GM23338 (cell line): Measurements from ENCODE around the gene AGPAT4.
"Not testable (repeated sequence)": the region's sequence is repeated elsewhere in the genome, so short reads cannot be mapped to it uniquely, and the experiment has no call there.

Experiments
- CREB1 ChIP-seq: fragments of 250-450 bp; sonication (Bioruptor Pico); IDR thresholded peaks from 2 replicates; pipeline ENCODE4 v1.5.0; 2020; ENCODE audit warnings: low read depth, mild to moderate bottlenecking, moderate library complexity
- EZH2phosphoT487 ChIP-seq: fragments of 200-600 bp; sonication (generic); IDR thresholded peaks from one replicate; pipeline ENCODE4 v1.8.1; 2018; ENCODE audit warnings: antibody characterized with exemption; ENCODE audit not compliant: unreplicated experiment
- JUNB ChIP-seq: IDR thresholded peaks from one replicate; pipeline ENCODE4 v1.6.1; 2016; ENCODE audit warnings: antibody characterized with exemption; ENCODE audit not compliant: unreplicated experiment
- NANOG ChIP-seq: IDR thresholded peaks from 2 replicates; pipeline ENCODE4 v1.6.1; 2016; ENCODE audit warnings: antibody characterized with exemption, borderline replicate concordance
- POLR2AphosphoS5 ChIP-seq: IDR thresholded peaks from 2 replicates; pipeline ENCODE4 v1.6.1; 2016; ENCODE audit warnings: antibody characterized with exemption, low read depth
- STAT1 ChIP-seq: IDR thresholded peaks from one replicate; pipeline ENCODE4 v1.6.1; 2016; ENCODE audit warnings: antibody characterized with exemption; ENCODE audit not compliant: unreplicated experiment
- ZNF114 ChIP-seq: fragments of 250-450 bp; sonication (Bioruptor Pico); IDR thresholded peaks from 2 replicates; pipeline ENCODE4 v1.5.0; 2020; ENCODE audit warnings: mild to moderate bottlenecking, moderate library complexity
- ZNF331 ChIP-seq: fragments of 250-450 bp; sonication (Bioruptor Pico); IDR thresholded peaks from 2 replicates; pipeline ENCODE4 v1.5.0; 2020; ENCODE audit warnings: low read depth, mild to moderate bottlenecking, moderate library complexity
- TF ChIP-seq, protein P1 (sequence below), 2 experiments: fragments of 200-600 bp in 1 of 2; sonication (generic) in 1 of 2; conservative IDR thresholded peaks; 2 replicates each; pipeline versions ENCODE4 v1.5.1 to v1.6.1; 2016 to 2017; ENCODE audit warnings: antibody characterized with exemption in 2 of 2, low read depth in 2 of 2, mild to moderate bottlenecking in 2 of 2, moderate library complexity in 1 of 2
- TF ChIP-seq, protein P2 (sequence below): IDR thresholded peaks from one replicate; pipeline ENCODE4 v1.6.1; 2018; ENCODE audit warnings: antibody characterized with exemption; ENCODE audit not compliant: unreplicated experiment
- TF ChIP-seq, protein P3 (sequence below): fragments of 250-450 bp; sonication (Bioruptor Pico); IDR thresholded peaks from 2 replicates; pipeline ENCODE4 v1.5.0; 2020; ENCODE audit warnings: mild to moderate bottlenecking, moderate library complexity

- TF ChIP-seq, protein P1, sequence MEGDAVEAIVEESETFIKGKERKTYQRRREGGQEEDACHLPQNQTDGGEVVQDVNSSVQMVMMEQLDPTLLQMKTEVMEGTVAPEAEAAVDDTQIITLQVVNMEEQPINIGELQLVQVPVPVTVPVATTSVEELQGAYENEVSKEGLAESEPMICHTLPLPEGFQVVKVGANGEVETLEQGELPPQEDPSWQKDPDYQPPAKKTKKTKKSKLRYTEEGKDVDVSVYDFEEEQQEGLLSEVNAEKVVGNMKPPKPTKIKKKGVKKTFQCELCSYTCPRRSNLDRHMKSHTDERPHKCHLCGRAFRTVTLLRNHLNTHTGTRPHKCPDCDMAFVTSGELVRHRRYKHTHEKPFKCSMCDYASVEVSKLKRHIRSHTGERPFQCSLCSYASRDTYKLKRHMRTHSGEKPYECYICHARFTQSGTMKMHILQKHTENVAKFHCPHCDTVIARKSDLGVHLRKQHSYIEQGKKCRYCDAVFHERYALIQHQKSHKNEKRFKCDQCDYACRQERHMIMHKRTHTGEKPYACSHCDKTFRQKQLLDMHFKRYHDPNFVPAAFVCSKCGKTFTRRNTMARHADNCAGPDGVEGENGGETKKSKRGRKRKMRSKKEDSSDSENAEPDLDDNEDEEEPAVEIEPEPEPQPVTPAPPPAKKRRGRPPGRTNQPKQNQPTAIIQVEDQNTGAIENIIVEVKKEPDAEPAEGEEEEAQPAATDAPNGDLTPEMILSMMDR (conservative IDR thresholded peaks at IDR 0.05; ENCODE audit: low read depth in 2 of 2) = not testable (repeated sequence)
- not testable (repeated sequence) for TF ChIP-seq POLR2AphosphoS5; JUNB; EZH2phosphoT487; STAT1; ZNF114 (CRISPR knock-in tag); ZNF331; NANOG; CREB1
- TF ChIP-seq, protein P2, sequence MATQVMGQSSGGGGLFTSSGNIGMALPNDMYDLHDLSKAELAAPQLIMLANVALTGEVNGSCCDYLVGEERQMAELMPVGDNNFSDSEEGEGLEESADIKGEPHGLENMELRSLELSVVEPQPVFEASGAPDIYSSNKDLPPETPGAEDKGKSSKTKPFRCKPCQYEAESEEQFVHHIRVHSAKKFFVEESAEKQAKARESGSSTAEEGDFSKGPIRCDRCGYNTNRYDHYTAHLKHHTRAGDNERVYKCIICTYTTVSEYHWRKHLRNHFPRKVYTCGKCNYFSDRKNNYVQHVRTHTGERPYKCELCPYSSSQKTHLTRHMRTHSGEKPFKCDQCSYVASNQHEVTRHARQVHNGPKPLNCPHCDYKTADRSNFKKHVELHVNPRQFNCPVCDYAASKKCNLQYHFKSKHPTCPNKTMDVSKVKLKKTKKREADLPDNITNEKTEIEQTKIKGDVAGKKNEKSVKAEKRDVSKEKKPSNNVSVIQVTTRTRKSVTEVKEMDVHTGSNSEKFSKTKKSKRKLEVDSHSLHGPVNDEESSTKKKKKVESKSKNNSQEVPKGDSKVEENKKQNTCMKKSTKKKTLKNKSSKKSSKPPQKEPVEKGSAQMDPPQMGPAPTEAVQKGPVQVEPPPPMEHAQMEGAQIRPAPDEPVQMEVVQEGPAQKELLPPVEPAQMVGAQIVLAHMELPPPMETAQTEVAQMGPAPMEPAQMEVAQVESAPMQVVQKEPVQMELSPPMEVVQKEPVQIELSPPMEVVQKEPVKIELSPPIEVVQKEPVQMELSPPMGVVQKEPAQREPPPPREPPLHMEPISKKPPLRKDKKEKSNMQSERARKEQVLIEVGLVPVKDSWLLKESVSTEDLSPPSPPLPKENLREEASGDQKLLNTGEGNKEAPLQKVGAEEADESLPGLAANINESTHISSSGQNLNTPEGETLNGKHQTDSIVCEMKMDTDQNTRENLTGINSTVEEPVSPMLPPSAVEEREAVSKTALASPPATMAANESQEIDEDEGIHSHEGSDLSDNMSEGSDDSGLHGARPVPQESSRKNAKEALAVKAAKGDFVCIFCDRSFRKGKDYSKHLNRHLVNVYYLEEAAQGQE = not testable (repeated sequence)
- TF ChIP-seq, protein P3, sequence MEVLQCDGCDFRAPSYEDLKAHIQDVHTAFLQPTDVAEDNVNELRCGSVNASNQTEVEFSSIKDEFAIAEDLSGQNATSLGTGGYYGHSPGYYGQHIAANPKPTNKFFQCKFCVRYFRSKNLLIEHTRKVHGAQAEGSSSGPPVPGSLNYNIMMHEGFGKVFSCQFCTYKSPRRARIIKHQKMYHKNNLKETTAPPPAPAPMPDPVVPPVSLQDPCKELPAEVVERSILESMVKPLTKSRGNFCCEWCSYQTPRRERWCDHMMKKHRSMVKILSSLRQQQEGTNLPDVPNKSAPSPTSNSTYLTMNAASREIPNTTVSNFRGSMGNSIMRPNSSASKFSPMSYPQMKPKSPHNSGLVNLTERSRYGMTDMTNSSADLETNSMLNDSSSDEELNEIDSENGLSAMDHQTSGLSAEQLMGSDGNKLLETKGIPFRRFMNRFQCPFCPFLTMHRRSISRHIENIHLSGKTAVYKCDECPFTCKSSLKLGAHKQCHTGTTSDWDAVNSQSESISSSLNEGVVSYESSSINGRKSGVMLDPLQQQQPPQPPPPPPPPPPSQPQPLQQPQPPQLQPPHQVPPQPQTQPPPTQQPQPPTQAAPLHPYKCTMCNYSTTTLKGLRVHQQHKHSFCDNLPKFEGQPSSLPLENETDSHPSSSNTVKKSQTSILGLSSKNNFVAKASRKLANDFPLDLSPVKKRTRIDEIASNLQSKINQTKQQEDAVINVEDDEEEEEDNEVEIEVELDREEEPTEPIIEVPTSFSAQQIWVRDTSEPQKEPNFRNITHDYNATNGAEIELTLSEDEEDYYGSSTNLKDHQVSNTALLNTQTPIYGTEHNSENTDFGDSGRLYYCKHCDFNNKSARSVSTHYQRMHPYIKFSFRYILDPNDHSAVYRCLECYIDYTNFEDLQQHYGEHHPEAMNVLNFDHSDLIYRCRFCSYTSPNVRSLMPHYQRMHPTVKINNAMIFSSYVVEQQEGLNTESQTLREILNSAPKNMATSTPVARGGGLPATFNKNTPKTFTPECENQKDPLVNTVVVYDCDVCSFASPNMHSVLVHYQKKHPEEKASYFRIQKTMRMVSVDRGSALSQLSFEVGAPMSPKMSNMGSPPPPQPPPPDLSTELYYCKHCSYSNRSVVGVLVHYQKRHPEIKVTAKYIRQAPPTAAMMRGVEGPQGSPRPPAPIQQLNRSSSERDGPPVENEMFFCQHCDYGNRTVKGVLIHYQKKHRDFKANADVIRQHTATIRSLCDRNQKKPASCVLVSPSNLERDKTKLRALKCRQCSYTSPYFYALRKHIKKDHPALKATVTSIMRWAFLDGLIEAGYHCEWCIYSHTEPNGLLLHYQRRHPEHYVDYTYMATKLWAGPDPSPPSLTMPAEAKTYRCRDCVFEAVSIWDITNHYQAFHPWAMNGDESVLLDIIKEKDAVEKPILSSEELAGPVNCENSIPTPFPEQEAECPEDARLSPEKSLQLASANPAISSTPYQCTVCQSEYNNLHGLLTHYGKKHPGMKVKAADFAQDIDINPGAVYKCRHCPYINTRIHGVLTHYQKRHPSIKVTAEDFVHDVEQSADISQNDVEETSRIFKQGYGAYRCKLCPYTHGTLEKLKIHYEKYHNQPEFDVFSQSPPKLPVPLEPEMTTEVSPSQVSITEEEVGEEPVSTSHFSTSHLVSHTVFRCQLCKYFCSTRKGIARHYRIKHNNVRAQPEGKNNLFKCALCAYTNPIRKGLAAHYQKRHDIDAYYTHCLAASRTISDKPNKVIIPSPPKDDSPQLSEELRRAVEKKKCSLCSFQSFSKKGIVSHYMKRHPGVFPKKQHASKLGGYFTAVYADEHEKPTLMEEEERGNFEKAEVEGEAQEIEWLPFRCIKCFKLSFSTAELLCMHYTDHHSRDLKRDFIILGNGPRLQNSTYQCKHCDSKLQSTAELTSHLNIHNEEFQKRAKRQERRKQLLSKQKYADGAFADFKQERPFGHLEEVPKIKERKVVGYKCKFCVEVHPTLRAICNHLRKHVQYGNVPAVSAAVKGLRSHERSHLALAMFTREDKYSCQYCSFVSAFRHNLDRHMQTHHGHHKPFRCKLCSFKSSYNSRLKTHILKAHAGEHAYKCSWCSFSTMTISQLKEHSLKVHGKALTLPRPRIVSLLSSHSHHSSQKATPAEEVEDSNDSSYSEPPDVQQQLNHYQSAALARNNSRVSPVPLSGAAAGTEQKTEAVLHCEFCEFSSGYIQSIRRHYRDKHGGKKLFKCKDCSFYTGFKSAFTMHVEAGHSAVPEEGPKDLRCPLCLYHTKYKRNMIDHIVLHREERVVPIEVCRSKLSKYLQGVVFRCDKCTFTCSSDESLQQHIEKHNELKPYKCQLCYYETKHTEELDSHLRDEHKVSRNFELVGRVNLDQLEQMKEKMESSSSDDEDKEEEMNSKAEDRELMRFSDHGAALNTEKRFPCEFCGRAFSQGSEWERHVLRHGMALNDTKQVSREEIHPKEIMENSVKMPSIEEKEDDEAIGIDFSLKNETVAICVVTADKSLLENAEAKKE (CRISPR knock-in tag) = not testable (repeated sequence)
These were observed 95.7 kb downstream of the AGPAT4 start for GRCh38 chr6:161178155-161178554.
